ENCODE results near the gene ALKBH3. TPM values are rescaled to one million over a fixed set of nuclear protein-coding genes. Genes with fewer than 3 reads are reported as not detected.

Gene ALKBH3
- total RNA-seq, 1 experiment from 2014 or later, result 34.9 TPM

DNA sequence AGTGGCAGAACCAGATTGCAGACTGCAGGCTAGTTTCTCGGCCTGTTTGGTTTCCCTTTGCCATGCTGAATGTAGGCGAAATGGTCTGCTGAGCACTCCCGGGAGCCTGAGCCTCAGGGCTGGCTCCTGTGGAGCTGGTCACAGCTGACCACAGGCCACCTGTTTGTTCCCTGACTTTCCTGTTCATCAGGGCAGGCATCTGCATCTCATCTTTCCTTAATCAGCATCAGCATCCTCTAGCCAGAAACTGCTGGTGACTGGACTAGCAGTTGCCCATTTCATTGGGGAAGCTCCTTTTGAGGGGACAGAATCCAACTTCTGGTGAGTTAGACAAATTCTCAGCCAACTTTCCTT is 41.6 kb downstream of the ALKBH3 start:
- DNase-seq (ENCODE audit: low spot score), result no peak

DNA sequence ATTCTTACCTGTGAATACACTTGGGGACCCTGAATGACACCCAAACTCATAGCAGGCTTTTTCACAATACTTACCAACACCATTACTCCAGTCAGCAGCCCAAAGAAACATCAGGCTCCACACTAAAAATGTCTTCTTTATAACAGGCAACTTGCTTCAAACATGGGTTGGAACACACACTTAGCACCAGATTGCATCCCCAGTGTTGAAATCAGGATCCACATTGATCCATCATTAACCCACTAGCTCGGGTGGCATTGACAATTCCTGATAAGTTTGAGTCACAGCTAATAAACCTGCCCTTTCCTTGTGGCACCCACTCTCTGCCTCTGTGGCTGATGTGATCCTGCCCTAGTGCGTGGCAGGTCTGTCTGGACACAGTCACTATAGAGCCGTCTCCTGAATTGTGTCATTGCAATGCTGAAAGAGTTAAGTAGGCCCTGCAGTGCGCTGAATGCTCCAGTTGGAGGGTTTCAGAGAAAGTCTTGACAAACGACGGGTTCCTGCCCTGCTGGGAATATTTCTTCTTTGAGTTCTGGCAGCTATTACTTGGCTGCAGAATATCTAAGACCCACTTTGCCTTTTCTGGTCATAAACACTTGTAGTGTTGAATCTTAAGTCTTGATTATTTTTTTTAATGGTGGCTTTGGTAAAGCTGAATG is 42.2 kb downstream of the ALKBH3 start:
- DNase-seq (ENCODE audit: low spot score), result no peak

DNA sequence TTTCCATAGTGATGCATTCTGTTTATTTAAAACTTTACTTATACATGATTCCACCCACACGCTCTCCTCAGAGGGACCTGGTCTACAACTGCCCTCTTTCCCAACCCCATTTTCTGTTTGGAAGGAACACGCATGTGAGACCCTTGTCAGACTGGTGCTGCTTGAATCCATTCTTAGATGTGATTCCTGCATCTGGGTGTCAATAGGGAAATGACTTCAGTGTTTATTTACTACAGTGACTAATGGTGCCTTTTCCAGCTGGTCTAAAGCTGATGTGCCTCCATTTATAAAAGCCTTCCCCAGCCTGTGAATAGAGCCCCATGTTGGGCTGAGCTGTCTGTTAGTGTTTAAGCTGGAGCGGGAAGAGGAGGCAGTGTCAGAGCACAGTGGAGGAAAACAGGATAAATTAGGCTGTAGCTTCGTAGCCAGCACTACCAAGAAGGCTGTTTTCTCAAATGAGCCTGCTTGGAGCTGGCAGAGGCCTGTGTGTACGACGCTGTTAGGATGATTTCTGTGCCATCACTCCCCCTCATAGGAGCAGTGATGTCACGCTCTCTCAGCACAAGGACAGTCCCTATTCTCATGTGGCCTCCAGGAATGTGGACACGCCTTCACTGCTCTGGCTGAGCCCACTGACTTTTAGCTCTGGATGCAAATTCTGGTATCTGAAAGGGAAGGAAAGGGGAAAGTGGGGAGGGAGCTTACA is 42.9 kb downstream of the ALKBH3 start:
- DNase-seq (ENCODE audit: low spot score), result no peak

DNA sequence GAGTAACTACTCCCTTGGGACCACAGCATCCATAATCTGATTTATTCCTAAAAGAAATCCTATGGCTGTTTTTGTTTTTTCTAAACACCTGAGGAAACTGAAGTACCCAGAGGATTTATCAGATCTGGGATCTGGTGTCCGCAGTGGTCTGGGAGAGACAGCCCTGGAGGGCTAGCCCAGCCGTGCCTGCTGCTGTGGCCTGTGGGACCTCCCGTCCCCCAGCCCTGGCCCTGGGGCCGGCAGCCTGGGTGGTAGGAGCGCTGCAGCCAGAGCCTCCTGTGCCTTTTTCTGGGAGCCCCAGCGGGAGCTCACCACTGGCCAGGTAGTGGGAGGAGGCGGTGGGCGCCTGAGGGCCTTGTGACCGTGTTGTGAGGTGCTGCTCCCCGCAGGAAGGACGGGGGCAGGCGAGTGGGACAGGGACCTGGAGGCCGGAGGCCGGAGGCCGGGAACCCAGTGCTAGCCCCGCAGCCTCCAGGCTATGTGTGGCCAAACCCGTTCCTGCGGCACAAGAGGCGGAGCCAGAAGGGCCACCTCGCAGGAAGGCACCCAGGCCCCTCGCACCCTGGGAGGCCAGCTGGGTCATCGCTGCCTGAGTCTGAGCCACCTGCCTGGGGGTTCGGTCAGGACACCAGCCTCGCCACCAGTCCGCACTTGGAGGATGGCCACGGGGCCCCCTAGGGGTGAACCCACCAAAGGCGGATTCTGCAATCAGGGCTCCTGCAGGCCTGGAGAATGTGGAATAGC is 43.7 kb downstream of the ALKBH3 start:
- DNase-seq (ENCODE audit: low spot score), result no peak

DNA sequence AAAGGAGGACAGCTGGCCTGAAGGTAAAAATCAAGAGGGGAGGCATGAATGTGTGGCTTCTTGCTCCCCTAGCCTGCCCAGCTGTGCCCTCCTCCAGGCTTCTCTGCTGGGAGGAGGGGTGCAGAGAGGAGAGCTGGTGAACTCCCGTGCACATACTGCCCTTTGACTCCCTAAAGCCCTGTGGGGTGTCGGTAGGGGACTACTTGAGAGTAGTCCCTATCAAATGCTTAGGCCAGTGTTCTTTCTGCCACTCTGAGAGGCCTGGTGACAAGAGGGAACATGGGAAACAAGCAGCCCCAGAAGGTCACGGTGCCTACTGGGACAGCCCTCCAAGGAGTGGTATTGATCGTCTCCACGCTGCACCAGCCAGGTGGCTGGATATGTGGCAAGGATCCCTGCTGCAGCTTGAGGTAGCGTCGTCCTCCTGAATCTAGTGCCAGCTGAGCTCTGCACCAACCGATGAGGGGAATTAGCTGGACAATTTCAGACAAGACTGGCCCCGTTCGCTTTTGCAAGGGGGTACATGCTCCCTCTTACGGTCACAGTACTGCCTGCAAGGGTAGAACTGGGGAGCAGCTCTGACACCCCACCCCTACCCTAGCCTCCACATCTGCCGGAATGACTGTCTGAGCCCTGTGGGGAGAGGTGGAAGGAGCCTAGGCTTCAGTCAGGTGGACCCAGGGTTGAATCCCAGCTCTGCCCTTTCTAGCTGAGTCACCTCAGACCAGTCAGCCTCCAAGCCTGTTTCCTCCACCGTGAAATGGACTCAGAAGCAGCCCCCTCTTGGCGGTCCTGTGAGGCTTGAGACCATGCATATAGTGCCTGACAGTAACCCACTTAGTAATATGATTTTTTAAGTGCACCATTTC is 44.7 kb downstream of the ALKBH3 start:
- DNase-seq (ENCODE audit: low spot score), result no peak

DNA sequence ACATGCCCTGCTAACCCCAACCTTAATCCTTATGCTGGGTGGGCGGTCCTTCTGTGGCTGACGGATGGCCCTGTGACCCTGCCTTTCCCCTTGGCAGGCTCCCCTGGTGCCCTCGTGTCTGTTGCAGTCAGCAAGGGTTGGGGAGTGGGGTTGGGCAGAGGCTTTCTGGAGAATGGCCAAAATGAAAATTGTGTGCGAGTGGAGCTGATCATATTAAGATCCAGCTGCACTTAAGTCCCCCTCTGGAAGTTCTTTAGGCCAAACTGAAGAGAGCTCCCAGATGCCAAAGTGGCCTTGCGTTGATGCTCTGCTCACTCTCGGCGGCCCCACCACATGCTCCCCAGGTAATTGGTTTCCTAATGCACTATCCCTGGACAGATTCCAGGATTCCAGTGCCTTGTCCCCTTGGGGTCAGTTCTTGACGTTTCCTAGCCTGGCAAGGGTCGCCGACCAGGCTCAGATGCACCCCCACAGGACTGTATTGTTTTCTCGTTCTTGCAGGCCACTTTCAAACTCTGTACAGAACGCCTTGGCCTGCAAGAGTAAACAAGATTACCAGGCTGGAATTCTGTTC is 45.4 kb downstream of the ALKBH3 start:
- no peak for DNase-seq (ENCODE audit: low spot score)

DNA sequence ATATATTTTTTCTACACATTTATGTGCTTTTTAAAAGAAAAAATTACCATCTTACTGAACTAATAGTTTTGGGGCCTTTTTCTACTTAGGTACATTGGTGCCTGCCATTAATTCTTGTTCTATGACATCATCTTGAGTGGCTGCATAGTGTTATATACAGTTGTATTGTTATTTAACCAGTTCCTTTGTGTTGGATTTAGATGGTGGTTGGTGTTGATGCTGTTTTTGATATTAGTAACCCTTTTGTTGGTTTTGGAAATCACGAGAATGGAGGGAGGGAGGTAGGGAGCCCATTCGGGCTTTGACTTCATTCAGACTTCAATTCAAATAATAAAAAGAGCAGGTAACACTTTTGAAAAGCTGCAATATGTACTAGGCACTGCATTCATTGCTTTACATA is 46.4 kb downstream of the ALKBH3 start:
- no peak for DNase-seq (ENCODE audit: low spot score)

DNA sequence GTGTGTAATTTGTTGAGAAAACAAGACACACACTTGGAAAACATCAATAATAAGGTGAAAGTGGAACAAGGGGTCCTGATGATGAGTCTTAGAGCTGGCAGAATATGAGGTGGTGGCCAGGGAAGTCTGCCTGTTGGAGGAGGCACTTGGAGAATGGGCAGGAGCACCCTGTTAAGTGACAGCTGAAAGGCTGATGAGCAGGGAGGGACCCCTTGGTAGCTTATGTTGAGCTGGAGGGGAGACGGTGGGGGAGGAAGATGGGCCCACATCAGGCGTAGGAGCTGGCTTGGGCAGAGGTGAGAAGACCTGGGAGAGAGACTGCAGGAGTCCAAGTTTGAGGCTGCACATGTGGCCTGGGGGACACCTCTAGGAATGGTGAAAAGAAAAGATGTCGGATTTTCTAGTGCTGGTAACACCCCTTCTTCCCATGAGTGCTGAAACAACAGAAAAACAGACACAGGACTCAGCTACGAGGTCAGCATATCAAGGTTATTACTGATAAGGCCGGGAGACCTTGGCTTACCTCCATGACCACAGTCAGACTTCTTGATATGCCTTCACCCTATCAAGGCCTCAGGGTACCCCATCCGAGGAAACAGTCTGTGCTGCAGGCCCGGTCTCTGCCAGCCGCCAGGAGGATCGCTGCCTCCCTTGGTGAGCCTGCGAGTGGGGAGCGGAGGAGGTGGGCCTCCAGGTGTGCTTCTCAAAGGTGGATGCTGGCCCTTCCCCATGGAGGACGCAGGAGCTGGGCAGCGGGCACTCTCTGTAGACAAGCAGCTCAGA is 47.5 kb downstream of the ALKBH3 start:
- DNase-seq (ENCODE audit: low spot score), result no peak

DNA sequence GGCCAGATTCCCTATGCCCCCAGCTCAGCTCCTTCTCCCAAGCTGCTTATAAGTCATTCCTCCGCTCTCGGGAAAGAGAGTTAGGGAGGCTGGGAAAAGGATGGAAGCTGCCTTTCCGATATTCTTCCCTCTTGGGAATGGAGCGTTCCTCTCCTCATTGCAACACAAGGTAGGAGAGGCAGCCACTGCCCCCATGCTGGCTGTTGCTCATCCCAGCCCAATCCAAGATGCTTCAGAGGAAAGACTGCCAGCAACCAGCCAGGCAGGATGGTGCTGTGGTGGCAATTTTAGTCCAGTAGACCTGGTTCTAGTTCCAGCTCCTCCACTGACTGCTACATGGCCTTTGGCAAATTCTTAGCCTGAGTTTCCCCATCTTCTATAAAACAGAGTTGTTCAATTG is 48.1 kb downstream of the ALKBH3 start:
- DNase-seq (ENCODE audit: low spot score), result no peak

DNA sequence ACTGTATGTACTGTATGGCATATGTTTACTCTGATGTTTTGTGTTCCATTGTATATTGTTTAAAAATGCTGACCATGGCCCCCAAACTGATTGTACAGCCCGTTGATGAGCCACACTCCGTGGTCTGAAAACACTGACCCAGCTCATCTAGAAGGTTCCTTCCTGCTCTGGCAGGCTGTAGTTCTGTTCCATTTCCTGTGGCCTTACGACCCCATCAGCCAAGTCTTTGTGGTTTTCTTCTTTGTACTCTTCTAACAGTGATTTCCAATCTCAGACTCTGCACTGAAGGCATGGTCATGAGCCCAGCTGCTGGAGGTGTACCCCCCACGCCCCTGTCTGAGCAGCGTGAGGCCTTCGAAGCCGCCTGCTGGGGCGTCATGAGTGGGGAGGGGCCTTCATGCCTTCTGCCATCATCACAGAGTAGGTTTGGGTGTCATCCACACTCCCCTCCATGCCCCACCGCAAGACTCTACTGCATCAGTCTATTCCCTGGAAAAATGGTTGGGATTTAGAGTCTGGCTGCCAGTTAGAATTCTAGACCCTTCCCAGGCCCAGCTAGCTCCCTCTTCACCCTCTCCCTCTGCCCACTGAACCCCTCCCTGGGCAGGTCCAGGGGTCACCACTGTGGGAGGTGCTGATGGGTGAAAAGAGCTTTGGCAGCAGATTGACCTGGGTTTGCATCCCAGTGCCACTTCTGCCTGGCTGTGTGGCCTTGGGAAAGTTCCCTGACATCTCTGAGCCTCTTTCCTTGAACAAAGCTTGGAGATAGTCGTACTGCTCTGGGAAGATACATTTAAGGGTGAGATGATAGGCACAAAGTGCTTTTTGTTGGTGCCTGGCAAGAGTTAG is 50.5 kb downstream of the ALKBH3 start:
- DNase-seq (ENCODE audit: low spot score), result no peak

DNA sequence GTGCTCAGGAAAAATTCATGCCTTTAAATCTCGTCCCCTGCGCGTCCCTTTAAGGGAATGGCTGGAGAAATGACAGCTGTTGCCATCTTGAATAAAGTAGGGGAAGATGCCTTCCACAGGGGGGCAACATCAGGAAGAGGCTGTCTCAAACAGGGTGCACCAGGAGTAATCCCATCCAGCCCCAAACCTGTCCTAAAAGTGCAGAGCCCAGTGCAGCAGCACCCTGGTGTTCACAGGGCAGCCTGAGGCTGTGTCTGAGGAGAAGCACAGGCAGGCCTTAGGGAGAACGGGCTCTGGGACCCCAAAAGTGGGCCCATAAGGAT is 51.0 kb downstream of the ALKBH3 start:
- no peak for DNase-seq (ENCODE audit: low spot score)

DNA sequence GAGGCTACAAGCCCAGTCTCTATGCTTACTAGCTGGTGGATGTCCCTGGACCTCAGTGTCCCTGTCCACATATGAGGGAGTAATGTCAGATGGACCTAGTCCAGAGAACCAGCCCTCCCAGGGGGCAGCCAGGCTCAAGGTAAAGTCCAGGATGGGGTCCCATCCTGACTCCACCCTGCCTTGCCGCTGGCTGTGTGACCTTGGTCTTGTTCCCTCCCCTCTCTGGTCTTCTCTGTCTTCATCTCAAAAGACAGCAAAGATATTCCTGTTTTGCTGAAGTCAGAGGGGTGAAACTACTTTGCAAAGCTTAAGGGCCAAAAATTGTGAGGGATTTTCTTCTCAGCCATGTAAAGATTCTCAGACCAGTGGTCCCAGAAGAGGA is 52.6 kb downstream of the ALKBH3 start:
- DNase-seq (ENCODE audit: low spot score), result no peak

DNA sequence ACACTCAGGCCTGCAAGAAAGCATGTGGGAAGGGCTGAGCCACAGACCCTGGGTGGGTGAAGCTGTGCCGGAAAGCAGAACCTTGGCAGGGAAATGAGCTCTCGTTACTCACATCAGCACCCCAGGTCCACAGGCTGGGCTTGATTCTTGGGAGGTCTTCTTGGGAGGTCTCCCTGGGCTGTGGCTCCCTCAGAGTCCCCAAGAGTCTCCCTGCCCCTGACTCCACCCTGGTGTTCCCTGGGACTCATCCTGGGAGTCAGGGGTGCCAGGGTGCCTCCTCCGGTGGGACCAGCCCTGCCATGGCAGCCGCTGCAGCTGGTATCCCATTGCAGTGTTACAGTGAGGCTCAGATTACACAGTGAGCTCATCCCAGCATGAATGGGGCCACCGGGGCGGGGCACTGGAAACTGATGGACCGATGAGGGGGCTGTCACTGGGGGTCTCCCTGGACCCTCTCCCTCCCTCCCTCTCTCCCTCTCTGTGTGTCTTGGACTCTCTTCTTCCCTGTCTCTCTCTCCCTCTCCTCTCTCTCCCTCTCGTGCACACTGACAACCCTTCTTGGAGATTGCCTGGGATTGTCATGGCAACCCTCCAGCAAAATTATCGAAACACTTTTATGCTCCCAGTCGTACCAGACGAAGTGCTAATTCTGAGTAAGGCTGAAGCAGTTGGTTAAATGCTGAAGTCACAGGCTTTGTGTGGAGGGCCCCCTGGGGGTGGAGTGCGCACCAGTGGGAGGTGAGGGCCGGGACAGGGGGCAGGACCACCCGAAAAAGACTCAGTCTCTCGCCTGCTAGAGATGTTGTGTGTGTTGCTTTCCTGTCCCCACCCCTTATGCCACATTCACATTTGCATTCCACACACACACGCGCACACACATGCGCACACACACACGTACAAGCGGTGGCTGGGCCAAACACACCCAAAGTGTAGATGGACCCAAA is 53.2 kb downstream of the ALKBH3 start:
- DNase-seq (ENCODE audit: low spot score), result no peak

DNA sequence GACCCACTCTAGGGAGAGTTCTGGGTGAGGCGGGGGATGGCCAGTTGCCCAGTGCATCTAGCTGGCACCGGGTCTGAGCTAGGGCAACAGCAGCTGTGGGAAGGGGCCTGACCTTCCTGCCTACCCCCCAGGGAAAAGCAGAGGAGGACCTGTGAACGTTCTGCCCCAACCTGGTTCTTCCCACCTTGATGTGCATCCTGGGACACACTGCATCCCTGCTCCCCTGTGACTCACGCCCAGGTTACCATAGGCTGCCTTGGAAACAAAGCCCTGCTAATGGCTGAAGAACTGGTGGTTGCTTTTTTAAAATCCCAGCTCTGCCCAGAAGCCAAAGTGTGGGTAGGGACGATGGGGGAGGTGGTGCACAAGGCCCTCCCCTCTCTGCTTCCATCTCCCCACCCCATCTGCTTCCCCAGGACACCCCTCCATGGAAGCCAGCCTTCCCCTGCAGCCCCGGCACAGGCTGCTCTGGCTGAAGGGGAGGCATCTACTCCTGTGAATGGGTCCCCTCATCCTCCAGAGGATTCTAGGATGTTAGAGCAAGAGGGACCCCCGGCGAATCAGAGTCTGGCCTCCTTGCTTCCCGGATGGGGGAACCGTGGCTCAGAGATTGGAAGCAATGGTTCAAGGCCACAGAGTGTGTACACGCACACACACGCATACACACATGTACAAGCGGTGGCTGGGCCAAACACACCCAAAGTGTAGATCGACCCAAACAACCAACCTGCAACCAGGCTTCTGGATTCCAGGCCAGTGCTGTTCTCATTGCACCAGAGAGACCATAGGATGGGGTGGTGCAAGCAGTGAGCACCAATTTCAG is 54.2 kb downstream of the ALKBH3 start:
- no peak for DNase-seq (ENCODE audit: low spot score)

DNA sequence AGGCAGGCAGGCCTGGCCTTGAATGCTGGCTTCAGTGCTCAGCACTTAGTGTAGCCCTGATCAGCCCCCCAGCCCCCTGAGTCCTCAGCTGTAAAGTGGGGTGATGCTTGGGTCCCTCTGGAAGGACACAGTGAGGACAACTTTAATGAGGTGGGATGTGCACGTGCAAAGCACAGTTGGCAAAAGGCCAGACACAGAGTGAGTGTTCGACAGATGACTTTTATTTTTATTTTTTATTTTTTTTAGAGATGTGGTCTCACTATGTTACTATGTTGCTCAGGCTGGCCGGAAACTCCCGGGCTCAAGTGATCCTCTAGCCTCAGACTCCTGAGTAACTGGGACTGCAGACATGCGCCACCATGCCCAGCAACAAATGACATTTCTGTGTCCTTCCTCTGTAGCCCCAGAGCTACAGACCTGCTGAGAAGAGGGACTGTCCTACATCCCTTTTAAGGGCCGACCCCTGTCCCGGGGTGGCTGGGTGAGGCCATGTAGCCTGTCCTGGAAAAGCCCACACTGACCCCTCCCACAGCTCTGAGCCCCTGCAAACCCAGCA is 54.9 kb downstream of the ALKBH3 start:
- no peak for DNase-seq (ENCODE audit: low spot score)

DNA sequence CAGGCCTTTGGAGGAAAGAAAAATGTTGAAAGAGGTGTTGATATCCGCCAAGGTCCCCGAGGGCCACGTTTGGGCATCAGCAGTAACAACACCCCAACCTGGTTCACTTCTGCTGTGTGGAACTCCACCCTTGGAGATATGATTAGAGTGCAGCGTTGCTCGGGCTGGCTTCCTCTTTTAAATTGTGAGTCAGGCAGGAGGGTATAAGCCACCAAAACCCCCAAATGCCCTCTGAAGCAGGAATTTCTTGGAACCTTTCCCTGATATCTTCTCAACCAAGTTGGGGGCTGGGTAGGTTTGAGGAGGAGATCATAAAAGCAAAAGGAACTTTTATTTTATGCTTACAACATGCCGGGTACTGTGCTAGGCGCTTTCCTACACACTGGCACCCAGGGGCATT is 55.4 kb downstream of the ALKBH3 start:
- DNase-seq (ENCODE audit: low spot score), result no peak
